RPMI8226 (cell line): ENCODE data around the gene RNF169.
"Not testable (repeated sequence)": the region's sequence is repeated elsewhere in the genome, so short reads cannot be mapped to it uniquely, and the experiment has no call there.

ENCODE experiments used
- DNase-seq: peaks from one replicate; pipeline ENCODE4 v3.0.0-alpha.2; 2015

RNF169 gene

GRCh38 chr11:74825596-74825995, 76.9 kb downstream of the RNF169 start:
- DNase-seq, result not testable (repeated sequence)

DNA sequence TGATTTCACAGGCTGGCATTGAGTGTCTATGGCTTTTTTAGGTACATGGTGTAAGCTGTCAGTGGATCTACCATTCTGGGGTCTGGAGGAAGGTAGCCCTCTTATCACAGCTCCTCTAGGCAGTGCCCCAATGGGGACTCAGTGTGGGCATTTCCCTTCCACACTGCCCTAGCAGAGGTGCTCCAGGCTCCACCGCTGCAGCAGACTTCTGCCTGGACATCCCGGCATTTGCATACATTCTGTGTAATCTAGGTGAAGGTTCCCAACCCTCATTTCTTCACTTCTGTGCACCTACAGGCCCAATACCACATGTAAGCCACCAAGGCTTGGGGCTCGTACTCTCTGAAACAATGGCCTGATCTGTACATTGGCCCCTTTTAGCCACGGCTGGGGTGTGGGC, 78.3 kb downstream of the RNF169 start:
- no peak for DNase-seq

DNA sequence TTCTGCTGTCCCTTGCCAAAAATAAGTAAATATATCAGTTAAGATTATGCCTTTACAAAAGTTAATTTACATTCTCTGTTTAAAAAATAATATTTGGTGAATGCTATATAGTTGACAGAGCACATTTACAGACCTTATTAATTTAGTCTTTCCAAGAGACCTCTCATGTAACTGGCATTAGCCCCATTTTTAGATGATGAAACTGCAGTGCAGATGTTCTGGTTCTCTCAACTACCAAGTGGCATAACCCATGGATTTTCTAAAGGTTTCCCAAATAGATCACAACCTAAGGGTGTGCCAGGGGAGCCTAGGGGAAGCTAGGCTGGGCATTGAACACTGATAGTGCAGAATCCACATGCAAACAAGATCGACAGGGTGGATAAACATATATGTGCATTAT, 88.5 kb downstream of the RNF169 start:
- DNase-seq, result no peak

DNA sequence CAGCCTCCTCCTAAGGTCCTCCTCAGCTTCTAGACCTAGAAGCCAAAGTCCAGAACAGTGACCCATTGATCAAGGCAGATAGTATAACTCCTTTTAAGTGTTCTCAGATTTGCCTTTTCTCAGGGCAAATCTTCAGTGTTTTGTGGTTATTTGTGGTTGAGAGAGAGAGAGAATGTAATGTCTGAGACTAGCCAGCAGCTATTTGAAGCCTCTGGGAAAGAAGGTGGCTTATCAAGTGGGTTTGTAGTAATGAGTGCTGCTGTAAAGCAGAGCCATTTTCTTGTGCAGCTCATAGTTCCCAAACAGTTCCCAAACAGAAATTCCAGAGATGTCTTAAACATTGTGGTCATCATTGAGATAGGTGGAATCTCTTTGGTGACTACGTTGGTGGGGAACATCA, 89.5 kb downstream of the RNF169 start:
- DNase-seq, result no peak

GRCh38 chr11:74839446-74839845, 90.8 kb downstream of the RNF169 start:
- no peak for DNase-seq

- DNase-seq, result no peak
Measured at GRCh38 chr11:74839971-74840370, 91.3 kb downstream of the RNF169 start.

DNA sequence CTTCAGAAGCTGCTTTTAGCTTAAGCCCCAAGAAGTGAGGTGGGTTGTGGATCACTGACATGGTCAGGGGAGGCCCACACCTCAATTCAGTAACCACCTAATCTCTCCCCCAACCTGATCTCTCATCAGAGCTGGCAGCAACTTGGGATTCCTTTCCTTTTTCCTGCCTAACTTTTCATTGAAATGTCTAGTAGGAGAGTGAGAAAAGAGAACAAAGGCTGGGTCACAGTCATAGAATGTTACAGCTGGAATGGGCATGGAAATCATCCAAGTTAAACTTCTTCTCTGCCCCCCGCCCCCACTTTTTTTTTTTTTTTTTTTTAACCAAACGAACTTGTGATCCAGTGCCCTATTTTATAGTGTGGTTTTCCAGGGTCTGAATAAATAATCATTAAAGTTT, 91.8 kb downstream of the RNF169 start:
- DNase-seq, result no peak

GRCh38 chr11:74842967-74843366, 94.3 kb downstream of the RNF169 start:
- DNase-seq, result no peak

DNA sequence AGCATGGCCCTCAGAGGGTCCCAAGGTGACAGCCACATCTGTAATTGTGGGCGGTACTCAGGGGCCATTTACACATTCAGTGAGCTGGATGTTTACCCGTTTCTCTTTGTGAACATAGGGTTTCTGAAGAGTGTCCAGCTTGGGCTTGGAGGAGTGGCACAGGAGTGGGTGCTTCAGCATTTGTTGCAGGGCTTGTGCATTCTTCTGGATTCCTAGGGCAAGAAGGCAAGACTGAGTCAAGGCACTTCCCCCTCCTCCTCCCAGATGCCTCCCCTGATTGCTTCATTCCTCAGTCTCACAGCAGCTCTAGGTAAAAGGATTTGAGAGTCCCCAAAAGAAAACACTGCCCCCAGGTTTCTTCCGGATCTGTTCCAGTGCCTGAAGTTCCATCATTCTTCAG, 95.4 kb downstream of the RNF169 start:
- DNase-seq, result no peak

GRCh38 chr11:74844865-74845264, 96.2 kb downstream of the RNF169 start:
- DNase-seq, result no peak

GRCh38 chr11:74845978-74846517, 97.4 kb downstream of the RNF169 start:
- no peak for DNase-seq

GRCh38 chr11:74846770-74847169, 98.1 kb downstream of the RNF169 start:
- no peak for DNase-seq

DNA sequence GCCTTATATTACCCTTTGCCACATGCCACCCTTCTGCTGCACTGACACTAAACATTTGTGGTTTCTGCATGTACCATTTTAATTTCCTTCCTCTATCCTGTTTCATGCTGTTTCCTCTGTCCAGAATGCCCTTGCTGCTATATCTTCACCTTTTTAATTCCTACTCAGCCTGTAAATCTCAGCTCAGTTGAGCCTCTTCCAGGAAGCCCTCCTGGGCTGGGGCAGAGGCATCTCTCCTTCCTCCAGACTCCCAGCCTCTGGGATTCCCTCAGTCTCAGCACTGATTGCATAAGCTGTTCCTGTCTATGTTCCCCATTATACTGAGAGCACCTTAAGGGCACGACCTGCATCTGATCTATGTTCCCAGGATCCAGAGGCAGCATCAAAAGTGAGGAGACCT, 98.7 kb downstream of the RNF169 start:
- DNase-seq, result no peak

- DNase-seq, result no peak
Measured at GRCh38 chr11:74847895-74848294, 99.2 kb downstream of the RNF169 start.

DNA sequence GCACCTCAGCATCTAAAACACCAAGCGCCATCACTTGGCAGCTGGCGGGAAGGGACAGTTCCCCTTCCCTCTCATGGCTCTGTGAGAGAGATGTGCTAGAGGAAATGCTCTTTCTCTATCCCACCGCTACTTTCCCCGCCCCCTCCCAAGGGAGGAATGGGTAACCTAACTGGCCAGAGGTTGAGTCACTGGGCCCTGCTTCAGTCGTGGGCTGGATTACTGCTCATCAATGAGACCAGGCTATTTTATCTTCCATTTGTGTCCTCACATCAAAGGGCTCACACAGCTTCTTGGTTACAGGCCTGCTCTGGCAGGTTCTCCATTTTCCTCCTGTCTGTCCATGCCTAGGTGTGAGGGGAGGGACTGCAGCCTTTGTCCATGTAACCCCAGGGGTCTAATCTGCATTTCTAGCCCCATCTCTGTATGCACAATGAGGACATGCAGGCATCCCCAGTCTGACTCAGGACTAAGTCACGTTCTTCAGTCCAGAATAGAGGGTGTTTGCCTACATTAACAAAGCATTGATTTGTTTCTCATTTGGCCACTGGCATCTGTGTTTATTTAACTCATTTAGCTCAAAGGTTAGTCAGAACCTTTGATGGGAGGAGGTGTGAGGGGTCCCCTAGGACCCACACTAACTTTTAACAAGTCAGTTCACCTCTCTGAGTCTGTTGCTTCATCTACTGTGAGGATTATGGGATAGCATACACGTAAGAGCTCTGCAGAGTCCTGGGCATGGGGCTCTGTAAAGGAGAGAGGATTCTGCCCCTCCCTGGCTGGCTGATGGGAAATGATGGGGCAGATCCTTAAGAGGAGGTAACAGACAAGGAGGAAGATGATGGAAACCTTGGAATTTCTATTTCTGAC, 101.1 kb downstream of the RNF169 start:
- DNase-seq, result peak; percentile 8

DNA sequence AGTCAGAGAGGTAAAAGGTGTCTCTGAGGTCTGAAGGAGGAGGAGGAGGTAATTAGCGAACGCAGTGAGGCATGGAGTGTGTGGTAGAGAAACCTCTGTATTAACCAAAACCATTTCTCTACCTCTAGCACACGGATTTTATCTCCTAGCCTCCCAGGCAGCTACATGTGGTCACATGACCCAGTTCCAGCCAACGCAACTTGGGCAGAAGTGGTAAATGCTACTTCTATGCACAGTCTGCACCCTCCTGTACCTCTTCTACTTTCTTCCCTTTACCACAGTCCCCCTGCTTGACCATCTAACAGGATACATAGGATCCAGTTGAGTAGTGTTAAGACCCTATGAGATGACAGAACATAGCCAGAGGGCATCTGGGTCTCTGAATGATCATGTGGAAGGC, 104.6 kb downstream of the RNF169 start:
- no peak for DNase-seq

GRCh38 chr11:74860743-74861142, 112.1 kb downstream of the RNF169 start:
- no peak for DNase-seq

DNA sequence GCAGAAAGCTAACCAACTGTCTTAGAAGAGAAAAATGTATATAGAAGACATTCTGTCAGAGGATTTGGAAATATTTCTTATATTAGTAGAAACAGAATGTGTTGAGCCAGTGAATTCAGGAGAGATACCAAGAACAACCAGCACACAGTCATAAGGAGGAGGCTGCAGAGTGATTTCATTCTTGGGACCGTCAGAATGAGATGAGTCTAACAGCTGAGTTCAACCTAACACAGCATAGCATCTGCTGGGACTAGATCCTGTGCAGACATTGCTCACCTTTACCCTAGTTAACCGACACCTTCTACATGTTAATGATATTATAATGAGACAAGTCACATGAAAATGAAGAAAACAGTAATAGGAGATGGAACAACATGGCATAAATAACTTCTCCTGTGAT, 114.8 kb downstream of the RNF169 start:
- no peak for DNase-seq

- DNase-seq, result no peak
Measured at GRCh38 chr11:74866557-74866956, 117.9 kb downstream of the RNF169 start.

GRCh38 chr11:74870485-74870884, 121.8 kb downstream of the RNF169 start:
- peak; percentile 26 for DNase-seq

DNA sequence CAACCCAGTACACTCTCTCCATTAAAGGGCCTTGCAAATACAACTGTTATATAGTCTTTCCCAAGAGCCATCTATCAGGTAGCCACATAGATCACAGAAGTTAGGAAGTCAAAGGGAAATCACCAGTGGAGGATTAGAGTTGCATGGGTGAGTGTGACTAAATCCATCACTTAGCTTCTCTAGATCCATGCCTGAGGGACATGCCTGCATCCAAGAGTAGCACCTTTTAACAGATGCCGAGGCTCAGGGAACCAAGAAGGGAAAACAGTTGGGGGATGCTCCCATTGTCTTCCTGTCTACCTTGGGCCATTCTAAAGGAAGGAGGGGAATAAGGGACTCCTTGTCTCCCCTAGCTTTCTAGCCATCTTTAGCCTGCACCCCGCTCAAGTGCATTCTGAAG, 122.4 kb downstream of the RNF169 start:
- no peak for DNase-seq

- DNase-seq, result peak; percentile 43
Measured at GRCh38 chr11:74877132-74877531, 128.5 kb downstream of the RNF169 start.
